Measurements from ENCODE around the gene WDR86.
A peak's percentile ranks its signal among the peaks of the same experiment; 100 is the strongest.

The WDR86 gene

DNA sequence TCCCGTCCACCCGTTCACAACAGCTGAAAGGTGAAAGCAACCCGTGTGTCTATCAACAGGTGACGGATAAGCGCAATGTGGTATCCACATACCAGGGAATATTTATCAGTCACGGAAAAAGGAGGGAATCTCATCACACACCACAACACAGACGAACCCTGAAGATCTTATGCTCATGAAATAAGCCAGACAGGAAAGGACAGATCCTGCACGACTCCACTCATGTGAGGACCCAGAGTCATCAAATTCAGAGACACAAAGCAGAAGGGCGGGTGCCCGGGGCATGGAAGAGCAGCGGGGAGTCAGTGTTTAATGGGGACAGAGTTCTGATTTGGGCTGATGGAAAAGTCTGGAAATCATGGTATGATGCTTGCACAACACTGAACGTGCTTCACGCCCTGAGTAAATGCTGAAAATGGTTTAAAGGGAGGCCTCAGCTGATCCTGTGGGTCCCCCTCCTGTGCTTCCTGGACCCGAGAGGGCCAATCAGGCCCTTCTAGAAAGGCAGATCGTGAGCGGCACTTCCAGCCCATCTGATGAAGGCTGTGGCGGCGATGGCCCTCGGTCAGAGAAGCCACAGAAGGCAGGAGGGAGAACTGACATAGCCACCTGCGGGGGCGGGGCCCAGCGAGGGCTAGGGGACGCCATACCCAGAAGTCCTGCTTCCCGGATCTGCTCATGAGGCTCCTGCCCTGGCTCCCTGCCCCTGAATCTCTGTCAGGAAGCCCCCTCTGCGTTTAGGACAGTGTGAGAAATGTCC is 19.1 kb downstream of the WDR86 start:
- no peak for DNase-seq

DNA sequence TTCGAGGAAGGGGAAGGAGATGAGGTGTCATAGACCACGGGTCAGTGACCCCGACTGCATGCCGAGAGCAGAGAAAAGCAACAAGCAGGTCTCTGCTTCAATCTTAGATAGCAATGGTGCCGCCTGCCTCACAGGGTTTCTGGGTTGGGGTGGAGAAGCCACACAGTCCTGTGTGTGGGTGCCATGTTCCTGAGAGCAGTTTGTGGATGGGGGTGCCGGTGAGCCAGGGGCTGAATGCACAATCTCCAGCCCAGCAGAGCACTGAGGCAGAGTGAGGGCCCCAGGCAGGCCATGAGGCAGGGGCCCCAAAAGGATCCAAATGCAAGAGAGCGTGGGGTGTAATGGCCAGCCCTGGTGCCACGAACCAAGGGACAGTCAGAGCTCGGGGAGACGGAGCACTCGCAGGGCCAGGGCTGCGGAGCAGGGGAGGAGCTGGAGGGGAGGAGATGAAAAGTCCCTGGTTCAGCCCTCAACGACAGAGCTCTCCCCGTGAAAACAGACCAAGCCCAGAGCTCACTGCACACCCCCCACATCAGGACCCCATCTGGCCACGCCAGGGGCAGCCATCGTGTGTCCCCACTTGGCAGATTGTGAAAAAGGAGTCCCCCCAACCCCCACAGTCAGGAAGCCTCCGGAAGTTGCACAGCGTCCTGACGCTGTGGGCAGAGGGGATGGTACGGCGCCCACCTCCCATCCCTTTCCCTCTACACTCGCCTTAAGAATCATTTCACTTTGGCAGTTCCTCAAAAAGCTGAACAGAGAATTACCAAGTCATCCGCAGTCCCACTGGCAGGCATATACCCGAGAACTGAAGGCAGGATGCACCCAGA is 19.9 kb downstream of the WDR86 start:
- no peak for DNase-seq

DNA sequence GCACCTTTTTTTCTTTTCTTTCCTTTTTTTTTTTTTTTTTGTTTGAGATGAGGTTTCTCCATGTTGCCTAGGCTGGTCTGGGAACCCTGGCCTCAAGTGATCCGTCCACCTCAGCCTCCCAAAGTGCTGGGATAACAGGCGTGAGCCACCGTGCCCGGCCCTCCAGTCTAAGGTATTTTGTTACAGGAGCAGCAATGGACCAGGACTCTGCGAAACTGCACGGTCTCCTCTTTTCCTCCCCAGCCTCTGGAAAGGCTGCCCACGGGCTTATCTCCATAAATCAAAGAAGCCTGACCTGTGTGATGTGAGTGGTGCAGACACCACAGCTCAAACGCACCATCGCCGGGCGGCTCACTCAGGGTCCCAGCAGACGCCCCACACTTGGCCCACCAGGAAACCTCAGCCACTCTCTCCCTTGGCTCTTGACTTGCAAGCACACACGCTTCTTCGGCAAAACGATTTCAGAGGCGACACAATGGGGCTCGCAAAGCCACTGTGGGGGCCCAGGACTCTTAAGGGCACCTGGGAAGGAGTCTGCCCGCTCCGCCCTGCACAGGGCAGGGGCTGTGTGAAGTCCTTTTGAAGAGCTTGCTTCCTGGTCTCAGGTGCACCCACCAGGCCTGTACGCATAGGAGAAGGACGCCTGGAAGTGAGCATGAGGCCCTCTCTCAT is 20.6 kb downstream of the WDR86 start:
- no peak for DNase-seq

DNA sequence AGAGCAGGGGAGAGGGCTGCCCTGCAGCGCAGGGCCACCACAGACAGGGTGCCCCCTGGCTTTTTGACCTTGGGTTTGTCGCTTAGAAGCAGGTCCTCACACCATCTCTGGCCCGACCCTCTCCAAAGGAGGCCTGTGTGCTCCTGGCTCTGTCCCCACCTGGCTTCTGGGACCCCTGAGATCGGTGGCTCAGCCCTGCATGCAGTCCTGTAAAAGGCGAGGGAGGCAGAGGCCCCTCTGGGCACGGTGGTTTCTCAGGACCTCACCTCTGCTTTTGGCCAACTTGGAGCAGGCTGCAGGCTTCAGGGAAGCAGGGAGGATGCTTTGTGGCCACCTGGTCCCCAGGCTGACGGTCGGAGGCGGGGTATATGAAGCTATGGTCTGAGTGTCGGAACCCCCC is 21.4 kb downstream of the WDR86 start:
- DNase-seq = no peak

DNA sequence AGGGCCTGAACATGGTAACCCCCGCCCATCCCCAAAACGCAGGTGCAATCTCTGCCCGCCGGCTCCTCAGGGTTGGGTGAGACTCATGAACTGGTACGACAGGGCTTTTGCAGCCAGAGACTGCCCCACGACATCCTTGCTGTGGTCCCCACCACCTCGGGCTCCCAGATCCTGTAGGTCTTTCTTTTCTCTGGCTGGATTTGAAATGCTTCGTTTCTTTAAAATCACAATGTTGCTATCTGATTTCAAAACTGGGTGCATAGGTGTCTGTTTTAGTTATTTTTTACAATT is 21.9 kb downstream of the WDR86 start:
- DNase-seq = no peak

DNA sequence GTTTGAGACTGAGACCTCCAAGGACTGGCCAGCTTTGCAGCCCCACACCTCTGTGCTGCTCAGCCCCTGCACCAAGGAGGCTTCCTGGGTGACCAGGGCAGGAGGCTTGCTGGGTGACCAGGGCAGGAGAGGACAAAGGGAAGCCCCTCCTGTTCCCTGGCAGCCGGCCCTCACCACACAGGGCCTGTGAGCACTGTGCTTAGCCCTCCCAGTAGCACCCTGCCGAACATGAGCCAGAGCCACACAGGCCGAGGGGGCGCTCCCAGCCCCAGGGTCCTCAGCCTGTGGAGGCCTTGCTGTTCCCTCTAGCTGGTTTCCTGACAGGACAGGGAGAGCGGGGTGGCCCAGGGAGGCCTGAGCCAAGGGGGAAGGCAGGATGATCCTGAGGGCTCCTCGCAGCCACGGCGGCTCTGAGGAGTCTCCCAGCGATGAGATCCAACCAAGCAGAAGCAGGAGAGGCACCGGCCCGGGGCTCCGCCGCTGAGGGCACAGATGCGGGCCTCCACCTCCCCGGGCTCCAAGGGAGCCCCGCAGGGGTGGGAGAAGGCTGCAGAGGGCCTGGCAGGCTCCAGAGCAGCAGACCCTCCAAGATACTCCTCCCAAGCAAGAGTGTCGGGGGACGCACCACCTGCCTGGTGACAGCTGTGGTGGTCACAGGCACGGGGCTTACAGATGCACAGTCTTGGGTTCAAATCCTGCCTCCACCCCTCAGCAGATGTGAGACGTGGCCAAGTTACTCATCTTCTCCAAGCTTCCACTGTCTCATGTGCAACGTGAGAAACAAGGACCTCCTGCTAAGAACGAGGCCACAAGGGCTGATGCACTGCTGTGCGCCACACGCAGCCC is 22.5 kb downstream of the WDR86 start:
- DNase-seq = no peak

DNA sequence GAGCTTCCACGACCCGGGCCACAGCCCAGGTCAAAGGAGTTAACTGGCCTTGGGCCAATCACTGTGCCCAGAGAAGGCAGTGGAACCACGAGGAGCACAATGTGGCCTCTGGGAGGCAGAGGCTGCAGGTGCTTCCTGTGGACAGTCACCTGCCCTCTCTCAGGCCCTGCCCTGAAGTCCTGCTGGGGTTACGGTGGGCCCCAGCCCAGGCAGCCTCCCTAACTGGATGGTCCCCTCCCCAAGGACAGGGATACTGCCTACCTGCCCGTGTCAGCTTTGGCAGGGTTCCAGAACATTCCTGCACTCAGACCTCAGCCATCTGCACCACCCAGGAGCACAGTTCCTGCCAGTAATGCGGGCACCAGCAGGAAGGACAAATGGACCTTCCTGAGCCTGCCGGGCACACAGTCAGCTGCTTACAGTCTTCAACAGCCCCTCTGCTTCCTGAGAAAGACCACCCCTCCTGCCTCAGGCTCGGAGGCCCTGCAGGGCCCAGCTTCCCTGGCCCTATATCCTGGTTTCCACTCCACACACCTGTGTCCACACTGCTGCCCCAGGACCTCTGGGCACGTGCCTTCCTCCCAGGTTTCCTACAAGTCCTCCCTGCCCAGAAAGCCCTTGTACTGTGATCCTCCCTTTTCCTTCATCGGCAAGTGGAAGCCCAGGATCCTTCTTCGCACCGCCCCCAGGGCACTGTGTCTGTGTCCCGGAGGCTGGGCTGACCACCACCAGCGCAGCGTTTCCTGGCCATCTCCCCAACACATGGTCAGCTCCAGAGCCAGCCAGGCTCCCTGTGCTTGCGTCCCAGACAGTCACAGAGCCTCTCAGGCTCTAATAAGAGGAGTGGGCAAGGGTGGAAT is 23.3 kb downstream of the WDR86 start:
- DNase-seq = no peak

DNA sequence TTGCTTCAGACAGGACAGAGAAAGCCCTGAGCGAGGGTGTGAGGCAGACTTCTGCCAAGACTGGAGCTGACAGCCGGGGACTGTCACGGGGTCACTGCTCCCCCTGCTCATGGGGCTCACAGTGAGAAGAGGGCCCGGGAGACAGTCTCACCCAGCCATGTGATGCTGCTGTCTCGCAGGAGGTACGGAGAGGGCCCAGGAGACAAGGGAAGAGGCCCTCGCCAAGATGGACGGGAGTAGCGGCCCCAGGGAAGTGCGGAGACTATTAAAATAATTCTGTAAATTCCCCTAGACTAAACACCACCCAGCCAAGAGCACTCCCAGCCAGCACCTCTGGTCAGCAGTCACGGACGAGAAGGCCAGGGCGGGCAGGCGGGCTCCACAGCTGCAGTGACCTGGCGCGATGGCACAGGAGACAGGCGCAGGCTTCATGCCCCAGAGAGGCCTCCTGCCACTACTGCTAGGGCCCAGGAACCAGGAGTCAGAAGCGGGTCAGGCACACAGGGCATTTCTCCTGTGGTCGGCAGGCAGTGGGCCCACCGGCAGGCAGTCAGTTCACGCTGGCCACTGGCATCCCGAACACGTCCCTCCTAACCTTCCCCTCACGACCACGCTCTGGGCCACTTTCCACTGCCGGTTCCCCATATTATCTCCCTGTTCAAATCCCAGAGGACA is 24.1 kb downstream of the WDR86 start:
- DNase-seq = no peak

DNA sequence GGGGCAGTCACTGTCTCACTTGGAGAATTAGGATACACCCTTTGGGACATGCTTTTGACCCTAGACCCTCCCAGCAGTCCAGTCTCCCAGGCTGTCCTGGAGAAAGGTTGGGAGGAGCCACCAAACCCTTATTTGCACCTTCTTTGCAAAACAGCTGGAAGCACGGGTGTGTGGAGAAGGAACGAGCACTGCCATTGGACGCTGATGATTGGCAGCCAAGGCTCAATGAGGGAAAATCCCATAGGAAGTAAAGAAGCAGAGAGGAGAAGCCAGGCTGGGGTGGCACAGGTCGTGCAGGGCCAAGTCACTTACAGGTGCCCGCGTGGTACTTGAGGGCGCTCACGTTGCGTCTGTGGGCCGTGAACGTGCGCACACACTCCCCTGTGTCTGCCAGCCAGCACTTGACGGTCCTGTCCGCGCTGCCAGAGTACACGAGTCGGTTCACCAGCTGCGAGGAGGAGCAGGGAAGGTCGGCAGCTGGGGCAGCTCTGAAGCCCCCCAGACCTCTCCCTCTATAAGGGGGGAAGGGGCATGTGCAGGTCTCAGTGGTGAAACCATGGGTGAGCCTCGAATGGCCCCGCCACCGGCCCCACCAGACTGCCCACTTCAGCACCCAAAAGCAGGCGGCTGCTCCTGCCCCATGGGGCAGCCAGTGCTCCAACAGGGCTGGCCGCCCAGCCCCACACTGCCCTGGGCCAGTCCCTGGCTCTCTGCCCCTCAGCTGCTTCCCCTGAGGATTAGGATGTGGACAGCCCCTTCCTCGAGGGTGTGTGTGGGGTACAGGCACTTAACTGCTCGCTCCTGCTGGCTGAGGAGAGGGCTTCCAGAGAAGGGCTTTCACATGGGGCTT is 24.8 kb downstream of the WDR86 start:
- no peak for DNase-seq

DNA sequence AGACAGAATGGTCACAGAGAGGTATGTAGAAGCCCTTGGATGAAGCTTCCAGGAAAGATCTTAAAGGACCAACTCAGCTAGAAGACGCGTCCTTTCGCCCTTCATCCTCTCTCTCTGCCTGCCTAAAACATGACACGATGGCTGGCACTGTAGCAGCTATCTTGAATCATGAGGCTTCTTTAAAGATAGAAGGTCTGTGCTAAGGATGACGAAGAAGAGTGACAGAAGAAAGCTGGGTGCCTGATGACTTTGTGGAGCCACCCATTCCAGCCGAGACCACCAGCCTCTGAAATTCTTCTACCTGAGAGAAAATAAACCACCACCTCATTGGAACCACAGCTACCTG is 25.5 kb downstream of the WDR86 start:
- no peak for DNase-seq

DNA sequence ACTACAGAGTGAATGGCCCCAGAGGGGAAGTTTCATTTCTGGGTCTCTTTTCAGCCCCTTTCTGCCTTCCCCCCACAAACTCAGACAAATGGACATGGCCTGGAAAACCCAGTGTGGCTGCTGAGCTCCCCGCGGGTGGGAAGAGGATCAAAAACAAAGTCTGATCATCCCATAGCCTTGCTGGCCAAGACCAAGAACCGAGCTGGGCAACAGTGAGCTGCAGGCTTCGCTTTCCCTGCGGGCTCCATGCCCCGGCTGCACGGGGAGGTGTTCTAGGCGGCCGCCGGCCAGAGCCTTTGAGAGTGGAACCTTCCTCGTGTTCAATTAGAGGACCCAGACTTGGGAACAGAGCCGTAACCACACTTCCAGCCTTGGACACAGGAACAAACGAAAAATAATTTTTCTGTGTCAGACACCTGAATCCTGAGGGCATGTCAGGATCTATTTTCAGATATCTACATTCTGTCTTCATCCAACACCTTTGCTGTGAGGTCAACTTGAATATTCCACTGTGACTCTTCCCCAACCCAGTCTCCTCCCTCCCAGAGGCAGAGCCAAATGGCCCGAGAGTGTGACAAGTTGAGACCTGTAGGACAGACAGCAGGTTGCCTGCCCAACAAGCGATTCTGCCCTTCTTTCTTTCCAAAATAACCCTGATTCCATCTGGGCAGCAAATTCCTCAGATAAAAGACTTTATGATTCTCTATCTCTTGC is 26.0 kb downstream of the WDR86 start:
- no peak for DNase-seq

DNA sequence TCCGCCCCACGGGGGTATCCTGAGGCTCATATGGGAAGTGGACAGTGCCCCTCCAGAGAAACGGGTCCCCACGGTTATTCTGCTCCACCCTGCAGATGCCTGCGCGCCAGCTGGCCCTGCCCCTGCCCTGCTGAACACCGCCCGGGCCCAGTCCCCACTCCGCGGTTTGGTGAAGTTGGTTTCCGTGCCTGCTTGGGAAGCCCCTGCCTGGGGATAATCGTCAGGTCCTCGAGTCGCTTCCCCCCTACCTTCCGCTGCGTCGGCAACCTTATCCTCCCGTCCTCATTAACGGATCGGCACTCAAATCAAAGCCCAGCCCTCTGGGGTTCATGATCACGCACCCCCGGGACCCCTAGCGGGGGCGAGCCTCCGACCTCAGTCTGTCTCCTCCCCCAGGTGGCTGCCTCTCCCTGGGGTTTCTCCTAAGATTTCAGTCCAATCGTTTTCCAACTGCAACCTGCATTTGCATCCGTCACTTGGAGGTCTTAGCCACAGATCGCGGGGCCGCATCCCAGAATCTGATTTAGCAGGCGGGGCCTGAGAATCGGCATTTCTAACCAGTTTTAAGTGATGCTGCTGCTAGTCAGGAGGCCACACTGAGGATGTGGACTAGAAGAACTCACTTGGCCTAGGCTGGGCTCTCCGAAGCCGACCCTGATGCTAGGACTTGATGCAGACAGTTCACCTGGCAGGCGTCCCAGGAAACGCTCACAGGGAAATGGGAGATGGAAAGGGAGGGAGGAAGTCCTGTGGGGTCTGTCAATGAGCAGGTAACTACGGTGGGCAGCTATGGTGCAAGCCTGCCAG is 27.6 kb downstream of the WDR86 start:
- DNase-seq = no peak

DNA sequence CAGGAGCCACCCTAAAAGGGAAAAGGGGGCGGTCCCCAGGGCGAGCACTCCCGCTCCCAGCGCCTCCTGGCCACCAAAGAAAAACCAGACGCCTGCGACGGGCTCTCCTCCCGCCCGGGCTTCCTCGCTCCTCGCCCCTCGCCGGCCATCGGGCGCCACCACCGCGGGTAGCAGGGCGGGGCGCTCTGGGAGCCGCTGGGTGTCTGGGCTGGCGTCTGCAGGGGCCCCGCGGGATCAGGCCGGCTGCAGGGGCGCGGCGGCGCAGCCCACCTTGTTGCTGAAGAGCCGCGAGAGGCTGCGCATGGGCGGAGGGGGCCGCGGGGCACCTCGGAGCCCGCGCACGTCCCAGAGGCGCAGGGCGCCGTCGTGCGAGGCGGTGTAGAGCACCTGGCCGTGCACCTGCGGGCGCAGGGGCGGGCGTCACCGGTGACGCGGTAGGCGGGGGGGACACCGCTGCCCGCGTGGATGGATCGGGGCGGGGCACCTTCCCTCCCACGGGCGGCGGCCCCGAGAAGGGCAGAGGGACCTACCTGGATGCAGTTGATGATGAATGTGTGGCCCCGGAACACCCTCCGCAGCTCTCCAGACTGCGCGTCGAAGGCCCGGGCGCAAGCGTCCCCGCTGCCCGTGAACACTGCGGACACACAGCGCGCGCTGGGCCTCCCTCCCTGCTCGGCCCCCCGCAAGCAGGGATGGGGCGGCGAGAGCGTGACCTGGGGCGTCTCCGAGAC is 28.3 kb downstream of the WDR86 start:
- peak in 1 of 2 donors; percentile 7 for DNase-seq

DNA sequence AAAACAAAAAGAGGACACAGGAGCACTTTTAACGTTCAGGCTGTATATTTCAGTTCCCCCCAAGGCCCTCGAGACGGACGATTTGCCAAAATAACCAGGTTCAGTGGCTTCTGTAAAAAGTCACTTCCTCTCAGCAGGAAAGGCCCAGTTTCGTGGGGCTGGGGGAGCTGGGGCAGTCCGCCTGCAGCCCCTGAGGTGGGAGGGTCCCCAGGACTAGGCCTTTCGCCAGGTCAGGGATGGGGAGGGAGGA is 28.8 kb downstream of the WDR86 start:
- no peak for DNase-seq

DNA sequence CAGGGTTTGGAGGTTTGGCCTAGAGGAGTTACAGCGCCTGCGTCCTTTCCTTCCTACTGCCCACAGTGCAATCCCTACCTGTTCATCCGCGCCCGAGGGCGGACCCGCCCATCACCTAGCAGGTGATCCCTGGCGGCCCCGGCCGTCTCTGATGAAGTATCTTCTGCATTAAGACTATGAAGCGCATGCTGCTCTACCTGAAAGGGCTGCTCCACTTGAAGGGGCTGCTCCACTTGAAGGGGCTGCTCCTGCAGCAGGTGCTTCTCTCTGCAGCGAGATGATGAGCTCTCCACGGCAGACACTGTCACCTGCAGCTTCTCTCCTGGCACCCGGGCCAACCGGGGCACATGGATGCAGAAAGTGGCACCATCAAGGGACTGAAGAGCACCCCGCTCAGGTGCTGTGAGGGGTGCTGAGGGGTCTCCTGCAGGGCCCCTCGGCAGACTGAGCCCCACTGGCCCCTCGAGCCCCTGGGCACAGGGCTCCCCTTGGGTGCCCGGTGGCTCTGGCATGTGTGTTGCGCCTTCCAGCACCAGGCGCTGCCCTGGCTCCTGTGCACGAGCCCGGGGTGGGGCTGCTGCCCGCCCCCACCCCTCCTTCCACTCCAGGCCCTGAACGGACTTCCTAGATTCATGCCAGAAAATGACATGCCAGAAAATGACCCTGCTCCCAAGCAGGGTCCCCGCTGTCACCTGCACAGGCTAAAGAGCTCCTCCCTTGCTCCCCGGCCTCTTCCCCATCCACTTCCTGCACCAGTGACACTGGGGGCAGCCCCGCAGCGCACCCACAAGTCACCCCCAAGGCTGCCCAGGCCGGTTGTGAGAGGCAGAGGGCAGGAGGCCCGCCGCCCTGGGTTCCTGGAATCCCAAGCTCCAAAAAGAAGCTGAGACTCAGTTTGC is 29.4 kb downstream of the WDR86 start:
- no peak for DNase-seq

DNA sequence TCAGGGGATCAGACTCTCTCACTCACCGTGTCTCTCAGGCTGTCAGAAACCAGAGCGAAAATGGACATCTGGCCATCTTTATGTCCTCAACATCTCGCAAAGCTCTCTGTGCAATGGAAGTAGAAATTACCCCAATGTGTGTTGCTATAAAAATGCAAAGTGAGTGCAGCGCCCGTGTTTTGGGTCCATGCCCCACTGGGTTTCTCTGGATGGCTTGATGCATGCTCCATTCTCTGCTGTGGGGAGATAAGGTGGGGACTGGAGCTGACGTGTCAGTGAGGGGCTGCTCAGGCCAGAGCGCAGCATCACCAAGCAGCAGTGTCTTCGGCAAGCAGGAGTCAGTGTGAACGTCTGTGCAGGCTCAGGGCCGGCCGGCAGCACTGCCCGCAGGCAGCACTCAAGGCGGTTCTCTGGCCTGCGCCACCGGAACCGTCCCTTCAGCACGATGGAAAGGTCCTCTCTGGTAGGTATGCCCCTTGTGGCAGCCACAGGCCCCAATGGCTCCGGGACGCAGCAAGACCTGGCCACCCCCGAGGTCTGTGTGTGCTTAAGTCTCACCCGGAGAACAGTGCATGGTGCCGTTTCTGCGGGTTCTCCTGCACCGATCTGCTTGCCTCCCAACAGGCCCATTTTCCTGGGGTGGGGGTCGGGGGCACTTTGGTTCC is 30.2 kb downstream of the WDR86 start:
- DNase-seq = no peak

DNA sequence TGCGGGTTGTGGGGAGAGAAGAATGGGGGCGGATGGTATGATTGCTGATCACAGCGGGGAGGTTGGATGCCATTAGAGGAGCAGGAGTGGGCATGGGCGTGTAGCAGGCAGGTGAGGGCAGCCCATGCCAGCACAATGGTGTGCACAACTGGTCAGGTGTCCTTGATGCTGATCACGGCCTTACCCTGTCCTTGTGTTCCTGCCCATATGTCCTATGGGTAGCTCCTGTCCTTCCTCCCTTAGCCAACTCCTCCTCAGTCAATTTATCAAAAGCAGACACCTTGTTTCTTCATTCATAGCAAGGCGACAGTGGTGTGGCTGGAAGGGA is 30.7 kb downstream of the WDR86 start:
- no peak for DNase-seq
